GM21390 (cell line): ENCODE measurements around the gene ZNF831.

Source experiments
- ATAC-seq: cut with Tn5 transposase; IDR thresholded peaks from one replicate; pipeline ENCODE4 v1.9.1; 2021; ENCODE audit not compliant: unreplicated experiment

The ZNF831 gene

DNA sequence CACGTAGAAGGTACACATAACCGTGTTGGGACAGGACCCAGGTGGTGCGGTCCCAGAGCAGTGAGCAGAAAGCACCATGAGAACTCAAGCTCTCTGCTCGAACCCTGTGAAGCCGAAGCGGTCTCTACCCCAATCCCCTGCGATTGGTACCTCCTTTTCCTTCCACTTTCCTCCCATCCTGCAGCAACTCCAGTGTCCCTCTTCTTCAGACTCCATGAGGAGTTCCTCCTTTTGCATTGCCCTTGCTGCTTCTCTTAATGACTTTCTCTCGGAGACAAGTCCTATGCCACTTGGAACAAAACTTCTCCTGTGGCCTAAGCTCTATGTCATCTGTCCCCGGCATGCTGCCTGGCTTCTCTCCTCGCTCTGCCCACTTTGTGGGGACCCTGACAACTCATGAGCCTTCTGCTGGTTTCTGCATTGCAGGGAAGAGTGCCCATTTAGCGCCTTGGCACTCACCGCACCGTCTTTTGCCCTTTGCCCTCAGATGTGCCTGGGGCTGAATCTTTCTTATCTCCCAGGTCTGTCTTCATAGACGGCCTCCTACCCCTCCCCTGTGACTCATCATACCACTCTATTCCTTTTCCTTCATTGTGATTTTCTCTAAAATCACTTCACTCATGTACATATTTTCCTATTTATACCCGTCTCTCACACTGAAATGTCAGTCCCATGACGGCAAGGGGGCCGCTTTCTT lies 9.2 kb upstream of the ZNF831 start:
- ATAC-seq: no peak

DNA sequence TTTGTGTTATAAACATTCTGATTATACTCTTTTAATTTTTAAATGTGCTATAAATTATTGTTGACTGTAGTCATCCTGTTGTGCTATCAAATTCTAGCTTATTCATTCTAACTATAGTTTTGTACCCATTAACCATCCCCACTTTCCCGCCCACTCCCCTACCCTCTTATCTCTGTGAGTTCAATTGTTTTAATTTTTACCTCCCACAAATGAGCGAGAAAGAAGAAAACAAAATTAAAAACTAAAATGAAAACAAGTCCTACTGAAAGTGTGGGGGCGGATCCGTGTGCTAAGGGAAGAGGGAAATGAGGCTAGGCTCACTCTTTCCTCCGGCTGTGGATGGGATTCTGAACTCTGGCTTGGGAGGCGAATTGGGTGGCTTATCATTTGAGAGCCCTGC lies 6.6 kb upstream of the ZNF831 start:
- ATAC-seq: no peak

DNA sequence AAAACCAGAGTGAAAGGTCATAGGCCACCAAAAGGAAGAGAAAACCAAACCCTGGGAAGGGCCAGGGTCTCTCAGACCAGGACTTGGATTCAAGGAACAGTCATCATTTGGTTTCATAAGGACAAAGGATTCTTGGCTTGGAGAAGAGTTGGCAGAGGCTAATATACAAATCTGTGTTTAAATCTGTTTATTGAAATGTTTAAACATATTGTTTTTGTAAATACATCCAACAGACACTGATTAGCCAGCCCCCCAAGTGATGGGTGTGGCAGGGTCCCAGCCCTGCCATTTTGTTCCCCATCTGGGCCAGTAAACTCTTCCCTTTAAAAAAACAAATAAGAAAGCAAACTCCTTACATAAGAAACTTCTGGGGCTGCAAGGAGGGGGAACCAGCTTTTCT lies 6.1 kb upstream of the ZNF831 start:
- no peak for ATAC-seq

DNA sequence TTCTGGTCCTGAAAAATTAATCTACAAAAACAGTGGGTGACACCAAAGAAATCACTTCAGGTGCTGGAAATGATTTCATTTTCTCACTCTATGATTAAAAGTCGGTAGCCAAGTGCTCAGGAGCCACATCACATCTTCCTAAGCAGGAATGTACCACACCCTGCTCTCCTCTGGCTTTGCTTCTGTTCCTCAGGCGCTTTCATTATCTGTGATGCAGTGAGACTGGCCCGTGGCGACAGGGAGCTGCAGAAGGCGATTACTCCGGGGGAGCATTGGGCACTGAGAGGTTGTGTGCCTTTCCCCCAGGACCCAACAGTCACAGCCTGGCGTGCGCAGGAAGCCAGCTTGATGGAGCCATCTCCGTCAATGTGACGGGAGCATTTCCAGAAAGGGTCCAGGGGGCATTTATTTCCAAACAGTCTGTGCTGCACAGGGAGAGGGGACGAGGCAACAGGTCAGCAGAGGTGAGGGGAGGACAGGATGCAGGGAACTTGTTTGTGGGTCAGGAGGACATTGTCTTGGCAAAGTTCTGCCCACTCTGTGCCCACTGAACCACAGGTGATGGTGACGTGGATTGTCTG lies 5.6 kb upstream of the ZNF831 start:
- no peak for ATAC-seq

DNA sequence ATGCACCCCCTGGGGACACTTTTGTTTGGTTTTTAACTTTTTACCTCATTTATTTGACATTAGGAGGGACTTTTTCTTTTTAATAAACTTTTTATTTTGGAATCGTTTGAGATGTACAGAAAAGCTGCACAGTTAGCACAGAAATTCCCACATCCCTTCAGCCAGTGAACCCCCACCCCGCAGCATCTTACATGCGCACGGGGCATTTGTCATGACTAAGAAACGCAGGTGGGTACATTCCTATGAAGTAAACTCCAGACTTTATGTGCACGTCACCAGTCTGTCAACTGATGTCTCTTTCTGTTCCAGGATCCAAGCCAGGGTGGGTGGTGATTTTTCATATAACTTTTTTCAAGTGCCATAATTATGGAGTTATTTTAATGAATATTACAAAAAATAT lies 4.9 kb upstream of the ZNF831 start:
- ATAC-seq: no peak

DNA sequence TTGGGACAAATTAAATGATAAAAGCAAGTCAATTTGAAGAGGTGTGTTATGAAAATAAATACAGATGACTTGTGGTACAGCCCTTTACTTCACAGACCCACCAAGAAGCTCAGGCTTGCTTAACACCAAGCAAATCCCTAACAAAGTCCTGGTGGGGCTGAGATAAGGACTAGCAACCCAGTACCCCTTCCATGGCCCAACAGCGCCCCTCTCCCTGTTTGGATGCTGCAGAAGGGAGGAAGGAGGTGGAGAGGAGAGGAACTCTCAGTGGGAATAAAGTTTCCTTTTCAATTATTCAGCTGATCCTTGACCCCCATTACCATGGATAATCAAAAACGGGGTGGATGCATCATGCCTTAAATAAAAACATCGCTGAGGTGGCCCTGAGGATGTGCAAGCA lies 4.5 kb upstream of the ZNF831 start:
- no peak for ATAC-seq

DNA sequence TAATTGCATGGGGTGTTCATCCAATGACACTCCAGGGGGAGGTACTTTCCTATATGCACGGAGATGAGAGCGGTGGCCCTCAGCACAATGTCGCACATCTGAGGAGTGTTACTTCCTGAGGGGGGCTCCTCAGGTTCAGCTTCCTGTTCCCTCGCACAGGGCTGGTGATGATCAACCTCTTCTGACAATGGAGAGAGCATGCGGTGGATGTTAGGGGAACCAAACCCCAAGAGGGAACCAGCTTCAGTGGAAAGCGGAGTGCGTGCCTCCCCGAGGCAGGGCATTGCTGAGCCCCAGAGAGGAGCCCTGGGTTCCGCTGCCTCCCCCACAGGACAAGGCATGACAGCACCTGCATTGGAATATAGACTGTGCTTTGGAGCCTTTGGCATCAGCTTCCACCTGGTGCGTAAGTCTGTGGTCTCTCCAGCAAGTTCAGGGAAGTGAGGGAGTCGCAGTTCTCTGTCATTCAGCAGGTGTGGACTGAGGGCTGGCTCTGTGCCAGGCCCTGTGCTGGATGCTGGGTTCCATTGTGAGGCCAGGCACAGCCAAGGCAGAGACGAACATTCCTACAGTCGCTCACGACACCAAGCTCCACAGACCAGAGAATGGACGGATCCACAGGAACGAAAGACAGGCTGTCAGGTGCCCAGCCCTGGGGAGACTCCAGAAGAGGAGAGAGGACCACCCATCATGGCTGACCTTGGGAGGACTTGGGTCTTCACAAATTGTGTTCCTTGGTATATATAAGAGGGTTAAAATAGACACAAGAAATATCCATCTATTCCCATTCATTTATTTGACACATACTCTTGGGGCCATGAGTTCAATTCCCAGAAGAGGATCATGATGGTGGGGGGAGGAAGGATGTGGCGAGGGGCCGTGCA lies 3.9 kb upstream of the ZNF831 start:
- no peak for ATAC-seq

DNA sequence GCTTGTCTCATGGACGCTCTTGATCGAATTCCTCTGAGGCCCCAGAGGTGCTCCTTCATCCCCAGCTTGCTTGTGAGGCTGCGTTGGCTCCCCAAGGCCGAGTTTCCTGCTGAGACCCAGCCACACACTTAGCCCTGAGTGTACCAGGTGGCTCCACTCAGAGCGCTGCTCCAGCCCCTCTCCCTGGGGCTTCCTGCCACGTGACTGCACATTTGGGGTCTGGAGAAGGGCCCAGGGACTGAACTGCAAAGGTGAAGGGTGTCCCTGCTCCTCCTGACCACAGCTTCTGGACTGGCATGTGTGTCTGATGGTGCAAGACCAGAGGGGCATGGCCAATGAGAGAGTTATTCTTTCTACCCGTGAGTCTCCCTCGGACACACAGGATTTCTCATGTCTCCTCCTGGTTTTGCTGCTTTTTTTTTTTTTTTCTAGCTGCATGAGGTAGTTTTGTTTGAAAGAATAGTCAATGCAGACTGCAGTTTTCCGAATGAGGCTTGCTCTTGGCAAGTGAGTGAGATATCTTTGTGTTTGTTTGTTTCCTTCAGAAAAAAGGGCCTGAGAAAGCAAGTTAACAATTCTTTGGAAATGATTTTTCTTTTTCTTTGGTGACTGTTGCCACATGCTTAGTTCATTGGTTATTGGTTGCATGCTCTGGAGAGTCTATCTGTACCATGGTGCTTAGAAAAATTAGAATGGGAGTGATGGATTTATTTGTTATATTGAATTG lies 3.1 kb upstream of the ZNF831 start:
- ATAC-seq: no peak

DNA sequence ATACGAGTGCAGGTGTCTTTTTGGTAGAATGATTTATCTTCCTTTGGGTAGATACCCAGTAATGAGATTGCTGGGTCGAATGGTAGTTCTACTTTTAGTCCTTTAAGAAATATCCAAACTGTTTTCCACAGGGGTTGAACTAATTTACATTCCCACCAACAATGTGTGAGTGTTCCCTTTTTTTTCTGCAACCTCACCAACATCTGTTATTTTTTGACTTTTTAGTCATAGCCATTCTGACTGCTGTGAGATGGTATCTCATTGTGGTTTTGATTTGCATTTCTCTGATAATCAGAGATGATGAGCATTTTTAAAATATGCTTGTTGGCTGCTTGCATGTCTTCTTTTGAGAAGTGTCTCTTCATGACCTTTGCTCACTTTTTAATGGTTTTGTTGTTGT lies 1.9 kb upstream of the ZNF831 start:
- no peak for ATAC-seq

DNA sequence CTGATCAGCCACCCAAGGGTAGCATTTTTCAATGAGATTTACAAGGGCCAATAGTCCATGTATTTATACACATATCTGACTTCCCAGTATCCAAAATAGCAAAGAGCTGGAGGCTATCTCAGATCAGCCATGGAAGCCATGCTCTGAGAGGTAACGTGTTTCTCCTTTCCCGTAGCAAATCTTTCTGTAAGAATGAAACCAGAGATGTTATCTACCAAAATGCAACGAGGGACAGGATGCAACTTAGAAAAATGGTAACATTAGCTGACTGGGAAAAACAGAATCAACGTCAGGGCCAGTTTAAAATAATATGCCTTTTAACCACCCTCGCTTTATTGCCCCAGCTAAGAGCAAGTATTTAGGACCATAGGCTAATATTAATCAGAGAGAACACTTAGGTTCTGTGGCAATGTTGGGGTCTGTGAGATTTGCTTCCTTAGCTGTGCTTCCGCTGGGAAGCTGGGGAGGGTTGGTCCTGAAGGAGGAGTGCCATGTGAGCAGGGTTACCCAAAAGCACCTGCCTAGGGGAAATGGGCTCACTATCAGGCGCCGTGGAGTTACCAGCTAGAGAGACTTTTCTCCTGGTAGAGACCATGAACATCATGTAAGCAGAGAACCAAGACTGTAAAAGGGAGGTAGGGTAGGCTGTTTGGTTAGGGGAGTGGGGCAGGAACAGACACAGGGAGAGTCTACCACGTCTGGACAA lies 1.2 kb downstream of the ZNF831 start:
- ATAC-seq: no peak

DNA sequence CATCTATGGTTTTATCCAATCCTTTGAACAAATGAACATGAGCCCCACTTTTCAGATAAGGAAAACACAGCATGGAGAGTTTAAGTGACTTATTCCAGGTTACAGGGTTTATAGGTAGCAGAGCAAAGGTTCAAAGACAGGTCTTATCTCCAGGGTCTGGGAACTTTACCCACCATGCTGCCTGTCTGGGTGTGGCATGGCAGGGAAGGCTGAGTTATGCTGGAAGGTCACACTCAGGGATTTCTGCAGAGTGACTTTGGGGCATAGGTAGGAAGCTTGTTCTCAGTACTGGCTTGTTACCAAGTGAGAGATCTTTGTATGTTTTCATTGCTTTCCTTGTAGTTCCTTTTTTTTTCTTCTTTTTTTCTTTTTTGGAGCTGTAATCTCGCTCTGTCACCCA lies 1.8 kb downstream of the ZNF831 start:
- ATAC-seq: no peak

DNA sequence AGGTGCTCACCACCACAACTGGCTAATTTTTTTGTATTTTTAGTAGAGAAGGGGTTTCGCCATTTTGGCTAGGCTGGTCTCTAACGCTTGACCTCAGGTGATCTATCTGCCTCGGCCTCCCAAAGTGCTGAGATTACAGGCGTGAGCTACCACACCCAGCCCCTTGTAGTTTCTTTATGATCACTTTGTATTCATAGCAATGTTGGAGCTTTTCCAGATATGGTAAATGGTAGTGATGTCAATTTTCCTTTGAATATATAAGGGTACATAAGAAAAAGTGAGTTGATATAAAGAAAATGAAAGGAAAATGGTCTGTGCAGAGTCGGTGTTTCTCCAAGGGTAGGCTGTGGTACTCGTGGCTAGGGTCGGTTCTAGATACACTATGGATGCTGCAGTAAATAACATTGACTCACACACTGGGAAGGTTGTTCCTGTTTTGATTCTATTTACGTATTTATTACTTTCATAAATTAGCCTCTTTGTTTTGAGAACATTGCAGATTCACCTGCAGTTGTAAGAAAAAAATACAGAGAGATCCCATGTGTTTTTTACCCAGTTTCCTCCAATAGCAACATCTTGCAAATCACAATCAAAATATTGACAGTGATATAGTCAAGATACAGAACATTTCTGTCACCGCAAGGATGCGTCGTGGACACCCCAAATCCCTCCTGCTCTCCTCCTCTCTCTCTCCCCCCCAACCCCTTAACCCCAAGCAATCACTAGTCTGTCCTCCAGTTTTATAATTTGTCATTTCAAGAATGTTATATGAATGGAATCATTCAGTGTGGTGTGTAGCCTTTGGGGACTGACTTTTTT lies 2.5 kb downstream of the ZNF831 start:
- no peak for ATAC-seq

DNA sequence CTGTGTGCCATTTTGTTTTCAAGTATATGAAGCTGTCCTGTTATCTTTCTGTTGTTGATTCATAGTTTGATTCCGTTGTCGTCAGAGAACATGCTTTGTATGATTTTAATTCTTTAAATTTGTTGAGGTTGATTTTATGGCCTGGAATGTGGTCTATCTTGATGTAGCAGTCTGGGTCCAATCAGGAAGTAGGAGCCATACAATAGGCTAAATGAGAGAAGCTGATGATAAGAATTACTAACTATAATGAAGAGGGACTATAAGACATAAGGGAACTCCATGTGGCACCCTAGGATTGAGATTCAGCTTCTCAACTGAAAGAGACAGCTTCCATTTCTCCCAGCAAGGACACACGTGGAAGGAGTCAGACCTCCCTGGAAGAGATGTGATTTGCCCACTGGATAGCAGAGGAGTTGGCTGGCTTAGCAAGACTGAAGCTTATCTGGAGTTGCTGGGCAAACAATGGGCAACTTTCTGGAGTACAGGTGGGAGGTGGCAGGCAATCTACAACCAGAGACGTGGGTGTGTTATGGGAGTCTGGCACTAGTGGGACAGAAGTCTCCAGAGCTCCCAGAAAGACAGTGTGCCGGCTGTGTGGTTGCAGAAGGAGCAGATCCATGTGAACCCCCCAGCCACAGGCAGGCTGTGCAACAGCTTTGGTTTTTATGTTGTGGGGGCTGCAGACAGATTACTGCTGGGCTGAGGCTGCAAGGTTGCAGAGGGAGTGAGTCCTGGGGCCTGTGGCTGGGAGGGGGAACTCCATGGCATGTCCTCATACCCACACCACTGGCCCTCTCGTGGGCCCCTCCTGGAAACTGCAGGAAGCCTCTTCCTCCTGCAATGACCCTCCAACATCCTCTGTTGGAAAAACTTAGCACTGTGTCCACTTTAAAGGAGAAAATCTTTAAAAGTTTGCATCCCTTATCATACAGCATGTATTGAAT lies 7.1 kb downstream of the ZNF831 start:
- ATAC-seq: no peak

DNA sequence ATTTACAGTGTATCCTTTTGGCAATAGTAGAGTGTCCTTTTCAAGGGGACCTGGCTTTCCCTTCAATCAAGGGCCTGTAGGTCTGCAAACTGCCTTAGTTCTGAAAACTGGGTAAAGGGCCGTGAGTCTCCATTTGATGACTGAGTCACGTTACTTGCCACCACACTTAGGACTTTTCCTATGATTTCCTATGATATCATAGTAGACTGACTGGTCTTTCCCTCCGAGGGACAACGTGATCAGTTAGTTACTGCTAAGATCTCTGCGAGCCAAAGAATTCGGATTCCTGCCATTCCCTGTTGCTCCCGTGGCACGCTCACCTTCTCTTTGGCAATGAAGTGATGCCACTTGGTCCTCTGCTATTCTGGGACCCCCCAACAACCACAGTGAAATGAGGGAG lies 8.4 kb downstream of the ZNF831 start:
- ATAC-seq: no peak

DNA sequence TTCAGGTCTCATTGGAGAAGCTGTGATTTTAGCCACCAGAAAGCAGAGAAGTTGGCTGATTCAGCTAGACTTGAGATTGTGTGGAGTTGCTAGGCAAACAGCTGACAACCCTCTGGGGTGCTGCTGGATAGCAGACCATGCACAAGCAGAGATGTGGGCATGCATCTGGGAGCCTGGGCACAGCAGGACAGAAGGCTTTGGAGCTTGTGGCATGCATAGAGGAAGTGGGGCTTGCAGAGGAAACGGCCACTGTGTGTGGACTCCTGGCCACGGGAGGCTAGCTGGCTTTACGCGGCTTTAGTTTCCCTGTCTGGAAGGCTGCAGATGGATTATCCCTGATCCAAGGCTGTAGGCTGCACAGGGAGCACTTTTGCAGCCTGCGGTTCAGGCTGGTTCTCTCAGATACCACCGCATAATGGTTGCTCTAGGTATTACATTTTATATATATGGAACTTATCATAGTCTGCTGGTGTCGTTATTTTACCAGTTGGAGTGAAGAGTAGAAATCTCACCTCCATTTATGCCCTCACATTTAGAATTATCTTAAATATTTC lies 10.4 kb downstream of the ZNF831 start:
- ATAC-seq: no peak

DNA sequence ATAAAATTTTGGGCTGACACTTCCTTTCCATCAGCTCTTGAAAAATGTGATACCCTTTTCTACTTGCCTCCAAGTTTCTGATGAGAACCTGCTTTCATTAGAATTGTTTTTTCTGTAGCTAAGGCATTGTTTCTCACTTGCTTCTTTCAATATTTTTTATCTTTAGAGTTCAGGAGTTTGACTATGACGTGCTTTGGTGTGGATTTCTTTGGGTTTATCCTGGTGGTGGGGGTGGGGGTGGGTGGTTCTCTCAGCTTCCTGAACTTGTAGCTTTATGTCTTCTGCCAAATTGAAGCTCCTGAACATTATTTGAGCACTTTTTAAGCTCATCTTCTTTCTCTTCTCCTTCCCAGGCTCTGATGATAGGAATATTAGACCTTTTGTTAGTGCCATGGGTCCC lies 11.4 kb downstream of the ZNF831 start:
- no peak for ATAC-seq

DNA sequence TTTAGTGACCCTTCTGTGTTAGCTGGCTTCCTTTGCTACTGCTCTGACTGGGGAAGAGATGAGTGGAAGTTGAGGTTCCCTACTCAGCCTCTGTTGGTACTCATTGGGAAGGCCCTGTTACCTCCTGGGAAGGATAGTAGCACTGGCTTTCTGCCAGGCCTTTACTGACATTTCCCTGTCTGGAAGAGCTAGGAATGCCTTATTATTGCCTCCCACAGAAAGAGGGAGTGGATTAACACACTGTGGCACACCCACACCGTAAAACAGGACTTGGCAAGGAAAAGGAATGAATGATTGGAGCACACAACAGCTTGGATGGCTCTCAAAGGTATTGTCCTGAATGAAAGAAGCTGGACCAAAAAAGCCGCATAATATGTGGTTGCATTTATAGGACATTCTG lies 12.2 kb downstream of the ZNF831 start:
- no peak for ATAC-seq

DNA sequence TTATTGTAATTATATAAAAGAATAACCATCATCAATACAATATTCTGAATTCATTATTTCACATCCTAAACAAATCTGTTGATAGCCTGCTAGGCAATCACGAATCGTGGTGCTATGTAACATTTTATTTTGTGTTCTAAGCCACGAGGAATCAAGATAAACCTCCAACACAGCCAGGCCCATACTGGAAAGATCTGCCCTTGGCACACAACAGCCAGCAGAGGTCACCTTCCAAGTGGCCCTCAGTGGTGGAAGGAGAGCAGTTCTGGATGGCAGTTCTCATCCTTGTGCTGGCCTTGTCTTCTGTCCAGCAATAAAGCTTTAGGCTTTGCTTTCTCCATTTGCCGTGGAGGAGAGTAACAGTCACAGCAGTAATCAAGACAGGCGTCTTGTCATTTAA lies 13.2 kb downstream of the ZNF831 start:
- no peak for ATAC-seq
